Lower leg skin (tissue), 3 donors: ENCODE data around the gene FAM131C.

Source experiments
- CTCF ChIP-seq, 3 donors: fragments of 450-650 bp; IDR thresholded peaks; one replicate each; pipeline ENCODE4 v1.5.1; 2016; ENCODE audit warnings: antibody characterized with exemption in 3 of 3, mild to moderate bottlenecking in 3 of 3, moderate library complexity in 2 of 3
- POLR2A ChIP-seq, 2 donors: fragments of 450-650 bp; IDR thresholded peaks; one replicate each; pipeline ENCODE4 v1.6.1; 2016 to 2017; ENCODE audit warnings: antibody characterized with exemption in 2 of 2, mild to moderate bottlenecking in 1 of 2, moderate library complexity in 1 of 2

- no peak for TF ChIP-seq CTCF (IDR thresholded peaks at IDR 0.05)
- TF ChIP-seq POLR2A (IDR thresholded peaks at IDR 0.05) = no peak
Observed at GRCh38 chr1:16081636-16082035, 8.2 kb upstream of the FAM131C start.
